H9 (cell line): ENCODE measurements around the gene AP3D1. TPM values are rescaled to one million over a fixed set of nuclear protein-coding genes. Genes with fewer than 3 reads are reported as not detected.
A peak's percentile ranks its signal among the peaks of the same experiment; 100 is the strongest.

Experiments used
- DNase-seq: peaks from one replicate; pipeline ENCODE4 v3.0.0-alpha.2; 2017
- H2AFZ ChIP-seq: one replicate; pipeline ENCODE4 v1.6.1; 2013; ENCODE audit warnings: mild to moderate bottlenecking, low read length, control low read depth, moderate library complexity
- H2AK5ac ChIP-seq: 2 replicates; pipeline ENCODE4 v1.6.1; 2013; ENCODE audit warnings: low read length, control low read depth, mixed read lengths; ENCODE audit not compliant: insufficient read length
- H2BK120ac ChIP-seq: one replicate; pipeline ENCODE4 v1.6.1; 2013; ENCODE audit warnings: low read depth, mild to moderate bottlenecking, low read length, control low read depth, inconsistent platforms; ENCODE audit not compliant: poor library complexity, severe bottlenecking
- H2BK12ac ChIP-seq: 2 replicates; pipeline ENCODE4 v1.6.1; 2013; ENCODE audit warnings: low read length, control low read depth, mixed read lengths, low read depth; ENCODE audit not compliant: insufficient read length
- H2BK15ac ChIP-seq: 2 replicates; pipeline ENCODE4 v1.6.1; 2013; ENCODE audit warnings: low read depth, low read length, control low read depth
- H2BK20ac ChIP-seq: one replicate; pipeline ENCODE4 v1.6.1; 2013; ENCODE audit warnings: low read depth, mild to moderate bottlenecking, low read length, control low read depth, inconsistent platforms; ENCODE audit not compliant: poor library complexity, severe bottlenecking
- H2BK5ac ChIP-seq: 2 replicates; pipeline ENCODE4 v1.6.1; 2013; ENCODE audit warnings: low read length, control low read depth, mixed read lengths; ENCODE audit not compliant: insufficient read length
- H3K14ac ChIP-seq: 2 replicates; pipeline ENCODE4 v1.6.1; 2013; ENCODE audit warnings: low read length, control low read depth; ENCODE audit not compliant: insufficient read depth
- H3K18ac ChIP-seq: 2 replicates; pipeline ENCODE4 v1.6.1; 2013; ENCODE audit warnings: low read depth, mild to moderate bottlenecking, mixed read lengths, low read length, control low read depth; ENCODE audit not compliant: insufficient read length
- H3K23ac ChIP-seq: 2 replicates; pipeline ENCODE4 v1.6.1; 2013; ENCODE audit warnings: low read length, control low read depth, mixed read lengths, low read depth; ENCODE audit not compliant: insufficient read length
- H3K23me2 ChIP-seq: 2 replicates; pipeline ENCODE4 v1.6.1; 2013; ENCODE audit warnings: low read depth, mild to moderate bottlenecking, mixed read lengths, low read length, control low read depth; ENCODE audit not compliant: insufficient read length, poor library complexity, severe bottlenecking
- H3K27ac ChIP-seq: 2 replicates; pipeline ENCODE4 v1.5.1; 2013; ENCODE audit warnings: low read length, control low read depth, mixed read lengths, low read depth; ENCODE audit not compliant: insufficient read length
- H3K27me3 ChIP-seq: 2 replicates; pipeline ENCODE4 v1.6.1; 2013; ENCODE audit warnings: low read length, control low read depth, inconsistent platforms; ENCODE audit not compliant: insufficient read depth
- H3K4ac ChIP-seq: 2 replicates; pipeline ENCODE4 v1.6.1; 2013; ENCODE audit warnings: low read depth, mild to moderate bottlenecking, control low read depth, inconsistent platforms, low read length, moderate library complexity
- H3K4me1 ChIP-seq: 2 replicates; pipeline ENCODE4 v1.6.1; 2013; ENCODE audit warnings: low read length, control low read depth, inconsistent platforms; ENCODE audit not compliant: insufficient read depth
- H3K4me2 ChIP-seq: 2 replicates; pipeline ENCODE4 v1.6.1; 2013; ENCODE audit warnings: low read length, control low read depth, mixed read lengths; ENCODE audit not compliant: insufficient read length, insufficient read depth
- H3K56ac ChIP-seq: 2 replicates; pipeline ENCODE4 v1.6.1; 2013; ENCODE audit warnings: low read depth, mild to moderate bottlenecking, mixed read lengths, low read length, control low read depth; ENCODE audit not compliant: insufficient read length
- H3K79me1 ChIP-seq: 2 replicates; pipeline ENCODE4 v1.6.1; 2013; ENCODE audit warnings: low read depth, mild to moderate bottlenecking, moderate library complexity, low read length, control low read depth, inconsistent platforms; ENCODE audit not compliant: insufficient read depth, poor library complexity, severe bottlenecking
- H3K79me2 ChIP-seq: 2 replicates; pipeline ENCODE4 v1.6.1; 2013; ENCODE audit warnings: low read length, control low read depth, inconsistent platforms; ENCODE audit not compliant: insufficient read depth
- H3K9ac ChIP-seq: 2 replicates; pipeline ENCODE4 v1.6.1; 2013; ENCODE audit warnings: low read length, control low read depth, mixed read lengths; ENCODE audit not compliant: insufficient read length; ENCODE audit errors: extremely low read depth
- H3K9me3 ChIP-seq: one replicate; pipeline ENCODE4 v1.6.1; 2013; ENCODE audit warnings: low read depth, low read length, inconsistent platforms; ENCODE audit not compliant: control insufficient read depth
- H3T11ph ChIP-seq: one replicate; pipeline ENCODE4 v1.6.1; 2013; ENCODE audit warnings: mild to moderate bottlenecking, low read length, control low read depth, inconsistent platforms
- H4K20me1 ChIP-seq: one replicate; pipeline ENCODE4 v1.6.1; 2013; ENCODE audit not compliant: control insufficient read depth, insufficient read length, insufficient read depth
- H4K5ac ChIP-seq: 2 replicates; pipeline ENCODE4 v1.6.1; 2013; ENCODE audit warnings: low read depth, mild to moderate bottlenecking, mixed read lengths, low read length, control low read depth; ENCODE audit not compliant: insufficient read length
- H4K8ac ChIP-seq: replicated peaks from 2 replicates; pipeline ENCODE4 v1.6.1; 2013; ENCODE audit warnings: low read length, control low read depth, mixed read lengths, low read depth; ENCODE audit not compliant: insufficient read length
- H4K91ac ChIP-seq: 2 replicates; pipeline ENCODE4 v1.6.1; 2013; ENCODE audit warnings: low read depth, mild to moderate bottlenecking, moderate library complexity, mixed read lengths, low read length, control low read depth; ENCODE audit not compliant: insufficient read length
- H3K27ac Mint-ChIP-seq, 3 experiments: 2 replicates in 2 of 3; 3 replicates in 1 of 3; pipeline ENCODE4 v1.8.0; 2020 to 2021; ENCODE audit warnings: mixed read lengths in 3 of 3, mild to moderate bottlenecking in 1 of 3, moderate library complexity in 1 of 3
- H3K27me3 Mint-ChIP-seq: 2 replicates; pipeline ENCODE4 v1.8.0; 2021; ENCODE audit warnings: low read depth, mild to moderate bottlenecking, moderate library complexity, mixed read lengths
- H3K36me3 Mint-ChIP-seq, 3 experiments: 2 replicates in 2 of 3; 3 replicates in 1 of 3; pipeline ENCODE4 v1.8.0; 2020 to 2021; ENCODE audit warnings: low read depth in 3 of 3, mixed read lengths in 3 of 3; ENCODE audit not compliant: insufficient read depth in 1 of 3
- H3K4me1 Mint-ChIP-seq, 2 experiments: 2 replicates each; pipeline ENCODE4 v1.8.0; 2020; ENCODE audit warnings: mixed read lengths in 2 of 2
- H3K4me3 Mint-ChIP-seq, 2 experiments: 2 replicates in 1 of 2; 3 replicates in 1 of 2; pipeline ENCODE4 v1.8.0; 2020 to 2021; ENCODE audit warnings: mild to moderate bottlenecking in 2 of 2, mixed read lengths in 2 of 2, moderate library complexity in 1 of 2
- H3K9me3 Mint-ChIP-seq, 2 experiments: 2 replicates in 1 of 2; 3 replicates in 1 of 2; pipeline ENCODE4 v1.8.0; 2020; ENCODE audit warnings: mild to moderate bottlenecking in 2 of 2, mixed read lengths in 2 of 2, moderate library complexity in 1 of 2
- WGBS: extraction: QIAGEN DNeasy Blood & Tissue Kit; methylation state at CpG from one replicate; pipeline ENCODE4 v1.1.7; 2013; ENCODE audit warnings: missing lambda C conversion rate, low lambda C conversion rate, mixed read lengths; ENCODE audit not compliant: insufficient read length; ENCODE audit errors: extremely low coverage; 5-methylcytosine and 5-hydroxymethylcytosine counted together
- total RNA-seq: library from RNA; stranded (reverse); gene quantifications from 2 replicates; pipeline ENCODE4 v1.2.1, GENCODE V29; 2021
- TF ChIP-seq, protein P1 (sequence below): fragments of 200-600 bp; sonication (generic); conservative IDR thresholded peaks from 3 replicates; pipeline ENCODE4 v1.8.0; 2021; ENCODE audit warnings: antibody characterized with exemption, mild to moderate bottlenecking

AP3D1 gene
- total RNA-seq, 1 experiment from 2014 or later, result 142 TPM

DNA sequence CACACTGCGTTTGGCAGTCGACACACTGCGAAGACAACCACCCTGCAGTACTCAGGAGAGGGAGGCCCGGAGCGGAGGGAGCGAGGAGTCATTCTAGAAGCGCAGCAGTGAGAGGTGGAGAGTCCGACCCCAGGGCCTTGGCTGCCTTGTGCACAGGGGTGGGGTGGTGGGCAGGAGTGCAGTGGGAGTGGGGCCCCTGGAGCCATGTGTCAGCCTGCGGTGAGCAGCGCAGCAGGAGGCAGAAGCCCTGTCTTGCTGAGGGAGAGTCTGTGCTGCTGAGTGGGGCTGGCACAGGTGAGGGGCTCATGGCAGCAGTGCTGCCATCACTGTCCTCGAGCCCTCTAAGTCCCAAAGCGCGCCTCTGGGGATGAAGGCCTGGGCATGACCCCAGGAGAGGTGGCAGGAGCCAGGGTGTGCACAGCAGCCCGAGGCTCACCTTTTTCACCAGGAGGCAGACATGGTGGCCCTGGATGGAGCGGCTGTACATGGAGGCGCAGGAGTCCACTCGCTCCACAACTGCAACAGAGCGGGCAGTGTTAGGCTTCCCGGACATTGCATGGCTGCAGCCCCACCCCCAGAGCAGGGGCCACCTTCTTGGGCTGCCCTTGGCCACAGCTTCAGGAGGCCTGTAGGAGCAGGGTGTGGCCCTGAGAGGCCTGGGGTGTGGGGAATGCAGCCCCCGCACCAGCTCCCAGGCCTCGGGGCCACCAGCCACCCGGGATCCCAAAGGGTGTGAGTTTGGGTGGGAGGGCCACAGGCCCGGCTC, 42.9 kb downstream of the AP3D1 start:
- H2AK5ac ChIP-seq, result no peak overlapping the region
- no peak overlapping the region for H3K27ac ChIP-seq
- no peak overlapping the region for H3K4ac ChIP-seq
- peaks cover 2% of the 10 kb centered on the region; the same call in 1 of the 2 replicates for H3K79me2 ChIP-seq
- TF ChIP-seq, protein P1, sequence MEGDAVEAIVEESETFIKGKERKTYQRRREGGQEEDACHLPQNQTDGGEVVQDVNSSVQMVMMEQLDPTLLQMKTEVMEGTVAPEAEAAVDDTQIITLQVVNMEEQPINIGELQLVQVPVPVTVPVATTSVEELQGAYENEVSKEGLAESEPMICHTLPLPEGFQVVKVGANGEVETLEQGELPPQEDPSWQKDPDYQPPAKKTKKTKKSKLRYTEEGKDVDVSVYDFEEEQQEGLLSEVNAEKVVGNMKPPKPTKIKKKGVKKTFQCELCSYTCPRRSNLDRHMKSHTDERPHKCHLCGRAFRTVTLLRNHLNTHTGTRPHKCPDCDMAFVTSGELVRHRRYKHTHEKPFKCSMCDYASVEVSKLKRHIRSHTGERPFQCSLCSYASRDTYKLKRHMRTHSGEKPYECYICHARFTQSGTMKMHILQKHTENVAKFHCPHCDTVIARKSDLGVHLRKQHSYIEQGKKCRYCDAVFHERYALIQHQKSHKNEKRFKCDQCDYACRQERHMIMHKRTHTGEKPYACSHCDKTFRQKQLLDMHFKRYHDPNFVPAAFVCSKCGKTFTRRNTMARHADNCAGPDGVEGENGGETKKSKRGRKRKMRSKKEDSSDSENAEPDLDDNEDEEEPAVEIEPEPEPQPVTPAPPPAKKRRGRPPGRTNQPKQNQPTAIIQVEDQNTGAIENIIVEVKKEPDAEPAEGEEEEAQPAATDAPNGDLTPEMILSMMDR, result no peak
- no peak overlapping the region for H2BK5ac ChIP-seq
- no peak overlapping the region for H3K9ac ChIP-seq
- H2BK20ac ChIP-seq, result no peak overlapping the region
- H2BK120ac ChIP-seq, result no peak overlapping the region
- H3K4me3 Mint-ChIP-seq, result peak overlapping the region in 1 of 2 experiments; percentile 51; a peak in 1 of 5 replicates
- no peak overlapping the region for H2BK12ac ChIP-seq
- peaks cover 5% of the 10 kb centered on the region for H3K9me3 ChIP-seq
- peaks cover 14 to 18% of the 10 kb centered on the region in 2 experiments; a peak in 4 of 5 replicates for H3K9me3 Mint-ChIP-seq
- no peak for DNase-seq
- no peak overlapping the region for H3K23ac ChIP-seq
- H3K23me2 ChIP-seq, result no peaks in the 10 kb centered on the region
- no peak overlapping the region for H3K14ac ChIP-seq
- H3K56ac ChIP-seq, result no peak overlapping the region
- no peaks in the 10 kb centered on the region; the same call in 1 of the 2 replicates for H3K27me3 Mint-ChIP-seq
- no peaks in the 10 kb centered on the region for H3K4me1 Mint-ChIP-seq
- H2AFZ ChIP-seq, result no peak overlapping the region
- H3K4me2 ChIP-seq, result no peak overlapping the region
- no peak overlapping the region for H4K5ac ChIP-seq
- H3K18ac ChIP-seq, result no peak overlapping the region
- H3K27ac Mint-ChIP-seq, result no peak overlapping the region
- WGBS, result no CpG with 5 or more reads among the region's 23 CpGs
- H4K91ac ChIP-seq, result no peak overlapping the region
- H4K20me1 ChIP-seq, result no peaks in the 10 kb centered on the region
- H3T11ph ChIP-seq, result no peak overlapping the region
- no peaks in the 10 kb centered on the region for H3K4me1 ChIP-seq
- H3K27me3 ChIP-seq, result no peaks in the 10 kb centered on the region
- H2BK15ac ChIP-seq, result no peak overlapping the region
- H4K8ac ChIP-seq, result no peak overlapping the region
- peaks cover 61 to 83% (median 78%) of the 10 kb centered on the region in 3 experiments for H3K36me3 Mint-ChIP-seq
- no peaks in the 10 kb centered on the region for H3K79me1 ChIP-seq
